ENCODE data around the gene GALNT1. TPM values are rescaled to one million over a fixed set of nuclear protein-coding genes. Genes with fewer than 3 reads are reported as not detected.

GALNT1 gene
- total and polyA plus RNA-seq, 2 of the 4 experiments (the other 2 are of a cell fraction): 24.9 to 43.9 TPM

DNA sequence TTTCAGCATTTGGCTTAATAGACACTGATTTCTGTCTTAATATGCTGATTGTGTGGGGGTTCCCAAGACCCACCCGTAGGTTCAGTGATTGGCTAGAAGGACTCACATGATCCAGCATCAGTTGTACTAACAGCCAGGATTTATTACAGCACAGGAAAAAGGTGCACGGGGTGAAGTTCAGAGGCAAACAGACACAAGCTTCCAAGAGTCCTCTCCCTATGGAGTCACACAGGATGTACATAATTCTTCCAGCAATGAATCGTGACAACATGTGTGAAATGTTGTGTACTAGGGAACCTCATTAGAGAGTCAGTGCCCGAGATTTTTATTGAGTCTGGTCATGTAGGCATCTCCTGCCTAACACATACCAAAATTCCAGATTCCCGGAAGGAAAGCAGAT is 52.8 kb downstream of the GALNT1 start:
- BruUV-seq (replicated peaks): no TSS peak
- no CpG with 5 or more reads among the region's 5 CpGs for WGBS, 2 experiments (ENCODE audit: extremely low coverage in 2 of 2, insufficient read length in 1 of 2)
- intact Hi-C loops (cut with micrococcal nuclease): no loop called here

More for the DNA sequence above, 52.8 kb downstream of the GALNT1 start:
- no peaks in the 10 kb centered on the region for H3K27me3 ChIP-seq (ENCODE audit: control insufficient read depth, insufficient read depth, low read length)
- H3K79me1 ChIP-seq (ENCODE audit: low read depth in 1 of 2, low read length in 2 of 2): 0 out of 4 replicates have a peak, but pooled peaks cover 3 to 10% of the 10 kb centered on the region in 2 experiments
- DNase-seq (no peak), ATAC-seq (ENCODE audit: low read depth) (peak; percentile 48)
- H3K4ac ChIP-seq (ENCODE audit: low read depth, low read length): peak overlapping the region; percentile 33
- peak overlapping the region; percentile 69 for H2BK20ac ChIP-seq (ENCODE audit: low read depth, low read length)
- H4K8ac ChIP-seq (ENCODE audit: low read depth in 2 of 2, low read length in 2 of 2): peak overlapping the region; percentile 4 to 8; a peak in 1 of 4 replicates
- in situ Hi-C loops (cut with MboI; ENCODE audit: low sequenced_read_pairs): no loop called here
- H2AK9ac ChIP-seq (replicated peaks; ENCODE audit: low read depth, low read length, poor library complexity): no peak overlapping the region
- H2BK120ac ChIP-seq (ENCODE audit: low read depth, low read length): peak overlapping the region; percentile 66; the same call in 1 of the 2 replicates
- peak overlapping the region; percentile 69 for H2BK5ac ChIP-seq (ENCODE audit: low read depth, low read length, poor library complexity, severe bottlenecking)
- H3K18ac ChIP-seq (ENCODE audit: low read depth, low read length): peak overlapping the region; percentile 53; the same call in 1 of the 2 replicates
- no peak overlapping the region for H3K9ac ChIP-seq (ENCODE audit: low read depth, low read length)
- POLR2A ChIA-PET (ENCODE audit: unreplicated experiment): no interaction called here
- peak overlapping the region; percentile 62 for H3K14ac ChIP-seq (replicated peaks; ENCODE audit: low read depth, low read length)
- peak overlapping the region; percentile 84 for H3K23ac ChIP-seq (ENCODE audit: low read depth, low read length)
- H3K9me3 ChIP-seq (ENCODE audit: control insufficient read depth, insufficient read depth, low read length): no peaks in the 10 kb centered on the region
- peaks cover 4% of the 10 kb centered on the region; the same call in 1 of the 2 replicates for H3K9me1 ChIP-seq (ENCODE audit: insufficient read depth, low read length)
- H2AK5ac ChIP-seq (ENCODE audit: low read depth, low read length): 0 out of 2 replicates have a peak overlapping the region, but pooled peaks have one; percentile 25
- dilution Hi-C loops (cut with HindIII; ENCODE audit: low sequenced_read_pairs, unreplicated experiment): no loop called here
- H3K56ac ChIP-seq (ENCODE audit: extremely low read depth, insufficient read depth, low read length): no peak overlapping the region
- no peak overlapping the region for H3K4me3 ChIP-seq (ENCODE audit: insufficient read depth, low read depth, low read length)
- H4K91ac ChIP-seq (ENCODE audit: insufficient read depth, low read depth, low read length): peak overlapping the region; percentile 8; the same call in 1 of the 2 replicates
- H3K36me3 ChIP-seq (ENCODE audit: control insufficient read depth, insufficient read depth, low read length): no peaks in the 10 kb centered on the region
- peak overlapping the region; percentile 17; the same call in 1 of the 2 replicates for H3K4me2 ChIP-seq (ENCODE audit: low read depth, low read length)
- peak overlapping the region; percentile 29; the same call in 2 of the 3 replicates for H2BK15ac ChIP-seq (ENCODE audit: low read depth, low read length)
- H3K27ac ChIP-seq (ENCODE audit: insufficient read depth, low read length): peak overlapping the region; percentile 48; the same call in 1 of the 2 replicates
- H2AFZ ChIP-seq (replicated peaks; ENCODE audit: low read length, poor library complexity): no peak overlapping the region
- H4K5ac ChIP-seq (ENCODE audit: low read depth, low read length): peak overlapping the region; percentile 14; the same call in 1 of the 2 replicates
- 0 out of 2 replicates have a peak, but pooled peaks cover 3% of the 10 kb centered on the region for H4K20me1 ChIP-seq (ENCODE audit: insufficient read depth, low read length)
- H3K4me1 ChIP-seq (ENCODE audit: control insufficient read depth, insufficient read depth, low read length): peaks cover 8% of the 10 kb centered on the region
- CTCF ChIA-PET: no interaction called here
- peak; percentile 39; the same call in 1 of the 2 replicates for TF ChIP-seq BHLHE40 (IDR thresholded peaks at IDR 0.05; ENCODE audit: low read depth, low read length)
- TF ChIP-seq RFX5 (IDR thresholded peaks at IDR 0.05; ENCODE audit: low read depth, low read length): no peak
